ENCODE results near the gene LYRM4. TPM values are rescaled to one million over a fixed set of nuclear protein-coding genes. Genes with fewer than 3 reads are reported as not detected.
"Not testable (repeated sequence)": the region's sequence is repeated elsewhere in the genome, so short reads cannot be mapped to it uniquely, and the experiment has no call there.

LYRM4 gene
- total RNA-seq, 4 donors from 2014 or later, result 6.3 to 13.7 (median 7.8) TPM

GRCh38 chr6:5066456-5067093 lies 194.2 kb downstream of the LYRM4 start:
- no peaks in the 10 kb centered on the region for H3K36me3 ChIP-seq

GRCh38 chr6:5063617-5064016 lies 197.1 kb downstream of the LYRM4 start:
- Histone ChIP-seq H3K27me3 (no peaks in the 10 kb centered on the region), H3K4me3 (no peak overlapping the region), H3K4me1 (no peaks in the 10 kb centered on the region), H3K36me3 (no peaks in the 10 kb centered on the region), H3K9me3 (no peaks in the 10 kb centered on the region), H3K27ac (no peak overlapping the region)
- TF ChIP-seq CTCF (IDR thresholded peaks at IDR 0.05) (no peak), POLR2A (IDR thresholded peaks at IDR 0.05) (no peak)
- no peak for DNase-seq

More at GRCh38 chr6:5066456-5067093, 194.2 kb downstream of the LYRM4 start:
- no peaks in the 10 kb centered on the region for H3K4me1 ChIP-seq
- DNase-seq, result no peak
- no peaks in the 10 kb centered on the region for H3K27me3 ChIP-seq
- TF ChIP-seq POLR2A (IDR thresholded peaks at IDR 0.05) (no peak), CTCF (IDR thresholded peaks at IDR 0.05) (no peak)
- H3K9me3 ChIP-seq, result no peaks in the 10 kb centered on the region
- H3K27ac ChIP-seq, result no peak overlapping the region
- H3K4me3 ChIP-seq, result no peak overlapping the region

- Histone ChIP-seq H3K4me3 (no peak overlapping the region), H3K27ac (no peak overlapping the region), H3K9me3 (no peaks in the 10 kb centered on the region), H3K4me1 (no peaks in the 10 kb centered on the region), H3K27me3 (no peaks in the 10 kb centered on the region), H3K36me3 (no peaks in the 10 kb centered on the region)
- TF ChIP-seq CTCF (IDR thresholded peaks at IDR 0.05), result no peak
- no peak for TF ChIP-seq POLR2A (IDR thresholded peaks at IDR 0.05)
- DNase-seq, result no peak
Observed at GRCh38 chr6:5061152-5061551, 199.6 kb downstream of the LYRM4 start.

- H3K27me3 ChIP-seq, DNase-seq, H3K9me3 ChIP-seq, H3K4me1 ChIP-seq, H3K4me3 ChIP-seq, H3K27ac ChIP-seq, H3K36me3 ChIP-seq: not testable (repeated sequence)
Observed at GRCh38 chr6:5060439-5060838, 200.3 kb downstream of the LYRM4 start.

- H3K27me3 ChIP-seq, result no peaks in the 10 kb centered on the region
- TF ChIP-seq CTCF (IDR thresholded peaks at IDR 0.05) (no peak), POLR2A (IDR thresholded peaks at IDR 0.05) (no peak)
- no peaks in the 10 kb centered on the region for H3K9me3 ChIP-seq
- no peaks in the 10 kb centered on the region for H3K4me1 ChIP-seq
- no peak overlapping the region for H3K4me3 ChIP-seq
- no peak overlapping the region for H3K27ac ChIP-seq
- no peaks in the 10 kb centered on the region for H3K36me3 ChIP-seq
- no peak for DNase-seq
Observed at GRCh38 chr6:5059036-5059896, 201.5 kb downstream of the LYRM4 start.

Small RNA genes within 50 kb of the gene (small RNA-seq; reads per million reads assigned to genes)
- 0.64 to 1.1 reads per million in 2 donors for gene MIR3691

Other genes starting within 250 kb of the LYRM4 start
- gene PPP1R3G, start 175.6 kb downstream of the LYRM4 start, total RNA-seq, result 1 to 10 TPM in 1 of 4 donors, under 1 TPM in 1, not detected in 2; 0.35 to 1.7 TPM
- gene FARS2, start 563 bp upstream of the LYRM4 start, total RNA-seq, result 10 to 100 TPM in 3 of 4 donors, 1 to 10 TPM in 1; 9.5 to 42.1 (median 17.1) TPM